Activated T-helper 9 cell treated with anti-CD3 and anti-CD28 coated beads, Interleukin-2, amount 50 U/mL, for 16 hours (primary cell): Measurements from ENCODE around the gene ZBTB48.

ENCODE experiments used
- DNase-seq: peaks from one replicate; pipeline ENCODE4 v3.0.0-alpha.2; 2020; ENCODE audit warnings: low read depth

ZBTB48 gene

GRCh38 chr1:6612641-6613360 lies 33.0 kb downstream of the ZBTB48 start:
- DNase-seq: no peak

- DNase-seq: peak; percentile 100
Measured at GRCh38 chr1:6613361-6614018, 33.7 kb downstream of the ZBTB48 start, which contains the start of gene PHF13. TSS of gene PHF13 (plus strand) at chr1:6613731. CDS start at chr1:6614067, 336 bp downstream.

GRCh38 chr1:6614019-6614928 lies 34.5 kb downstream of the ZBTB48 start:
- DNase-seq: peak; percentile 53

GRCh38 chr1:6614929-6615785 lies 35.4 kb downstream of the ZBTB48 start:
- DNase-seq: peak; percentile 13

- no peak for DNase-seq
Measured at GRCh38 chr1:6619045-6619444, 39.3 kb downstream of the ZBTB48 start.

GRCh38 chr1:6621429-6622391 lies 41.9 kb downstream of the ZBTB48 start:
- no peak for DNase-seq

GRCh38 chr1:6622396-6623152 lies 42.8 kb downstream of the ZBTB48 start:
- no peak for DNase-seq

- no peak for DNase-seq
Measured at GRCh38 chr1:6623269-6623965, 43.6 kb downstream of the ZBTB48 start.

GRCh38 chr1:6624710-6625583 lies 45.2 kb downstream of the ZBTB48 start, which contains the start of gene THAP3:
TSS of gene THAP3 (plus strand) at chr1:6624868. CDS start at chr1:6625219, 351 bp downstream.
- peak; percentile 85 for DNase-seq

- no peak for DNase-seq
Measured at GRCh38 chr1:6625584-6626149, 45.9 kb downstream of the ZBTB48 start.

- DNase-seq: no peak
Measured at GRCh38 chr1:6627031-6627430, 47.2 kb downstream of the ZBTB48 start.

GRCh38 chr1:6627841-6628545 lies 48.2 kb downstream of the ZBTB48 start:
- no peak for DNase-seq

- DNase-seq: no peak
Measured at GRCh38 chr1:6628971-6629479, 49.2 kb downstream of the ZBTB48 start.

- no peak for DNase-seq
Measured at GRCh38 chr1:6630027-6630426, 50.2 kb downstream of the ZBTB48 start.

- no peak for DNase-seq
Measured at GRCh38 chr1:6631058-6631457, 51.3 kb downstream of the ZBTB48 start.
